H9 (cell line): ENCODE results near the gene MON1A. TPM values are rescaled to one million over a fixed set of nuclear protein-coding genes. Genes with fewer than 3 reads are reported as not detected.

Experiments
- DNase-seq: peaks from one replicate; pipeline ENCODE4 v3.0.0-alpha.2; 2017
- H2AFZ ChIP-seq: one replicate; pipeline ENCODE4 v1.6.1; 2013; ENCODE audit warnings: mild to moderate bottlenecking, low read length, control low read depth, moderate library complexity
- H2AK5ac ChIP-seq: 2 replicates; pipeline ENCODE4 v1.6.1; 2013; ENCODE audit warnings: low read length, control low read depth, mixed read lengths; ENCODE audit not compliant: insufficient read length
- H2BK120ac ChIP-seq: one replicate; pipeline ENCODE4 v1.6.1; 2013; ENCODE audit warnings: low read depth, mild to moderate bottlenecking, low read length, control low read depth, inconsistent platforms; ENCODE audit not compliant: poor library complexity, severe bottlenecking
- H2BK12ac ChIP-seq: 2 replicates; pipeline ENCODE4 v1.6.1; 2013; ENCODE audit warnings: low read length, control low read depth, mixed read lengths, low read depth; ENCODE audit not compliant: insufficient read length
- H2BK15ac ChIP-seq: 2 replicates; pipeline ENCODE4 v1.6.1; 2013; ENCODE audit warnings: low read depth, low read length, control low read depth
- H2BK20ac ChIP-seq: one replicate; pipeline ENCODE4 v1.6.1; 2013; ENCODE audit warnings: low read depth, mild to moderate bottlenecking, low read length, control low read depth, inconsistent platforms; ENCODE audit not compliant: poor library complexity, severe bottlenecking
- H2BK5ac ChIP-seq: 2 replicates; pipeline ENCODE4 v1.6.1; 2013; ENCODE audit warnings: low read length, control low read depth, mixed read lengths; ENCODE audit not compliant: insufficient read length
- H3K14ac ChIP-seq: 2 replicates; pipeline ENCODE4 v1.6.1; 2013; ENCODE audit warnings: low read length, control low read depth; ENCODE audit not compliant: insufficient read depth
- H3K18ac ChIP-seq: 2 replicates; pipeline ENCODE4 v1.6.1; 2013; ENCODE audit warnings: low read depth, mild to moderate bottlenecking, mixed read lengths, low read length, control low read depth; ENCODE audit not compliant: insufficient read length
- H3K23ac ChIP-seq: 2 replicates; pipeline ENCODE4 v1.6.1; 2013; ENCODE audit warnings: low read length, control low read depth, mixed read lengths, low read depth; ENCODE audit not compliant: insufficient read length
- H3K23me2 ChIP-seq: 2 replicates; pipeline ENCODE4 v1.6.1; 2013; ENCODE audit warnings: low read depth, mild to moderate bottlenecking, mixed read lengths, low read length, control low read depth; ENCODE audit not compliant: insufficient read length, poor library complexity, severe bottlenecking
- H3K27ac ChIP-seq: 2 replicates; pipeline ENCODE4 v1.5.1; 2013; ENCODE audit warnings: low read length, control low read depth, mixed read lengths, low read depth; ENCODE audit not compliant: insufficient read length
- H3K27me3 ChIP-seq: 2 replicates; pipeline ENCODE4 v1.6.1; 2013; ENCODE audit warnings: low read length, control low read depth, inconsistent platforms; ENCODE audit not compliant: insufficient read depth
- H3K4ac ChIP-seq: 2 replicates; pipeline ENCODE4 v1.6.1; 2013; ENCODE audit warnings: low read depth, mild to moderate bottlenecking, control low read depth, inconsistent platforms, low read length, moderate library complexity
- H3K4me1 ChIP-seq: 2 replicates; pipeline ENCODE4 v1.6.1; 2013; ENCODE audit warnings: low read length, control low read depth, inconsistent platforms; ENCODE audit not compliant: insufficient read depth
- H3K4me2 ChIP-seq: 2 replicates; pipeline ENCODE4 v1.6.1; 2013; ENCODE audit warnings: low read length, control low read depth, mixed read lengths; ENCODE audit not compliant: insufficient read length, insufficient read depth
- H3K56ac ChIP-seq: 2 replicates; pipeline ENCODE4 v1.6.1; 2013; ENCODE audit warnings: low read depth, mild to moderate bottlenecking, mixed read lengths, low read length, control low read depth; ENCODE audit not compliant: insufficient read length
- H3K79me1 ChIP-seq: 2 replicates; pipeline ENCODE4 v1.6.1; 2013; ENCODE audit warnings: low read depth, mild to moderate bottlenecking, moderate library complexity, low read length, control low read depth, inconsistent platforms; ENCODE audit not compliant: insufficient read depth, poor library complexity, severe bottlenecking
- H3K79me2 ChIP-seq: 2 replicates; pipeline ENCODE4 v1.6.1; 2013; ENCODE audit warnings: low read length, control low read depth, inconsistent platforms; ENCODE audit not compliant: insufficient read depth
- H3K9ac ChIP-seq: 2 replicates; pipeline ENCODE4 v1.6.1; 2013; ENCODE audit warnings: low read length, control low read depth, mixed read lengths; ENCODE audit not compliant: insufficient read length; ENCODE audit errors: extremely low read depth
- H3K9me3 ChIP-seq: one replicate; pipeline ENCODE4 v1.6.1; 2013; ENCODE audit warnings: low read depth, low read length, inconsistent platforms; ENCODE audit not compliant: control insufficient read depth
- H3T11ph ChIP-seq: one replicate; pipeline ENCODE4 v1.6.1; 2013; ENCODE audit warnings: mild to moderate bottlenecking, low read length, control low read depth, inconsistent platforms
- H4K20me1 ChIP-seq: one replicate; pipeline ENCODE4 v1.6.1; 2013; ENCODE audit not compliant: control insufficient read depth, insufficient read length, insufficient read depth
- H4K5ac ChIP-seq: 2 replicates; pipeline ENCODE4 v1.6.1; 2013; ENCODE audit warnings: low read depth, mild to moderate bottlenecking, mixed read lengths, low read length, control low read depth; ENCODE audit not compliant: insufficient read length
- H4K8ac ChIP-seq: replicated peaks from 2 replicates; pipeline ENCODE4 v1.6.1; 2013; ENCODE audit warnings: low read length, control low read depth, mixed read lengths, low read depth; ENCODE audit not compliant: insufficient read length
- H4K91ac ChIP-seq: 2 replicates; pipeline ENCODE4 v1.6.1; 2013; ENCODE audit warnings: low read depth, mild to moderate bottlenecking, moderate library complexity, mixed read lengths, low read length, control low read depth; ENCODE audit not compliant: insufficient read length
- H3K27ac Mint-ChIP-seq, 3 experiments: 2 replicates in 2 of 3; 3 replicates in 1 of 3; pipeline ENCODE4 v1.8.0; 2020 to 2021; ENCODE audit warnings: mixed read lengths in 3 of 3, mild to moderate bottlenecking in 1 of 3, moderate library complexity in 1 of 3
- H3K27me3 Mint-ChIP-seq: 2 replicates; pipeline ENCODE4 v1.8.0; 2021; ENCODE audit warnings: low read depth, mild to moderate bottlenecking, moderate library complexity, mixed read lengths
- H3K36me3 Mint-ChIP-seq, 3 experiments: 2 replicates in 2 of 3; 3 replicates in 1 of 3; pipeline ENCODE4 v1.8.0; 2020 to 2021; ENCODE audit warnings: low read depth in 3 of 3, mixed read lengths in 3 of 3; ENCODE audit not compliant: insufficient read depth in 1 of 3
- H3K4me1 Mint-ChIP-seq, 2 experiments: 2 replicates each; pipeline ENCODE4 v1.8.0; 2020; ENCODE audit warnings: mixed read lengths in 2 of 2
- H3K4me3 Mint-ChIP-seq, 2 experiments: 2 replicates in 1 of 2; 3 replicates in 1 of 2; pipeline ENCODE4 v1.8.0; 2020 to 2021; ENCODE audit warnings: mild to moderate bottlenecking in 2 of 2, mixed read lengths in 2 of 2, moderate library complexity in 1 of 2
- H3K9me3 Mint-ChIP-seq, 2 experiments: 2 replicates in 1 of 2; 3 replicates in 1 of 2; pipeline ENCODE4 v1.8.0; 2020; ENCODE audit warnings: mild to moderate bottlenecking in 2 of 2, mixed read lengths in 2 of 2, moderate library complexity in 1 of 2
- CTCF ChIP-seq: fragments of 200-600 bp; sonication (generic); conservative IDR thresholded peaks from 3 replicates; pipeline ENCODE4 v1.8.0; 2021; ENCODE audit warnings: antibody characterized with exemption, mild to moderate bottlenecking
- WGBS: extraction: QIAGEN DNeasy Blood & Tissue Kit; methylation state at CpG from one replicate; pipeline ENCODE4 v1.1.7; 2013; ENCODE audit warnings: missing lambda C conversion rate, low lambda C conversion rate, mixed read lengths; ENCODE audit not compliant: insufficient read length; ENCODE audit errors: extremely low coverage; 5-methylcytosine and 5-hydroxymethylcytosine counted together
- total RNA-seq: library from RNA; stranded (reverse); gene quantifications from 2 replicates; pipeline ENCODE4 v1.2.1, GENCODE V29; 2021

Gene MON1A
- total RNA-seq, 1 experiment from 2014 or later = 10.0 TPM

- H3K79me2 ChIP-seq = peaks cover 3% of the 10 kb centered on the region; the same call in 1 of the 2 replicates
- no peaks in the 10 kb centered on the region for H4K20me1 ChIP-seq
- H3K27me3 ChIP-seq = no peaks in the 10 kb centered on the region
- no peak overlapping the region for H4K91ac ChIP-seq
- no CpG with 5 or more reads among the region's 6 CpGs for WGBS
- H3K27me3 Mint-ChIP-seq = no peaks in the 10 kb centered on the region
- H2BK120ac ChIP-seq = no peak overlapping the region
- H3K23me2 ChIP-seq = no peaks in the 10 kb centered on the region
- no peak overlapping the region for H2BK12ac ChIP-seq
- H3K4me1 Mint-ChIP-seq = peaks cover 8 to 12% of the 10 kb centered on the region in 2 experiments
- H3K18ac ChIP-seq = no peak overlapping the region
- no peak overlapping the region for H3K4ac ChIP-seq
- no peak overlapping the region for H3K56ac ChIP-seq
- H3T11ph ChIP-seq = no peak overlapping the region
- H2BK20ac ChIP-seq = no peak overlapping the region
- no peak for DNase-seq
- H3K23ac ChIP-seq = no peak overlapping the region
- TF ChIP-seq CTCF = no peak
- no peak overlapping the region for H2BK5ac ChIP-seq
- H3K4me3 Mint-ChIP-seq = no peak overlapping the region
- H3K9me3 Mint-ChIP-seq = no peaks in the 10 kb centered on the region
- H3K9ac ChIP-seq = no peak overlapping the region
- H4K5ac ChIP-seq = no peak overlapping the region
- no peak overlapping the region for H2BK15ac ChIP-seq
- no peak overlapping the region for H2AFZ ChIP-seq
- H3K27ac Mint-ChIP-seq = peak overlapping the region; percentile 22 to 59 (median 22); a peak in 3 of 7 replicates
- no peak overlapping the region for H4K8ac ChIP-seq
- no peak overlapping the region for H3K14ac ChIP-seq
- H3K9me3 ChIP-seq = no peaks in the 10 kb centered on the region
- 0 out of 2 replicates have a peak, but pooled peaks cover 3% of the 10 kb centered on the region for H3K4me1 ChIP-seq
- no peak overlapping the region for H3K27ac ChIP-seq
- no peak overlapping the region for H3K4me2 ChIP-seq
- no peaks in the 10 kb centered on the region for H3K79me1 ChIP-seq
- peaks cover 19 to 25% (median 23%) of the 10 kb centered on the region in 3 experiments; a peak in 6 of 7 replicates for H3K36me3 Mint-ChIP-seq
- H2AK5ac ChIP-seq = no peak overlapping the region
Observed at GRCh38 chr3:49967291-49967690, 37.7 kb upstream of the MON1A start.
